Islet of Langerhans (tissue), 1 donor: ENCODE measurements around the gene DNAJB4.
"Not testable (repeated sequence)": the region's sequence is repeated elsewhere in the genome, so short reads cannot be mapped to it uniquely, and the experiment has no call there.

Experiments used
- FAIRE-seq: peaks from one replicate; lab custom pipeline; 2011; peaks lifted over from hg19 to GRCh38; lab: Jason Lieb, UNC

The DNAJB4 gene

DNA sequence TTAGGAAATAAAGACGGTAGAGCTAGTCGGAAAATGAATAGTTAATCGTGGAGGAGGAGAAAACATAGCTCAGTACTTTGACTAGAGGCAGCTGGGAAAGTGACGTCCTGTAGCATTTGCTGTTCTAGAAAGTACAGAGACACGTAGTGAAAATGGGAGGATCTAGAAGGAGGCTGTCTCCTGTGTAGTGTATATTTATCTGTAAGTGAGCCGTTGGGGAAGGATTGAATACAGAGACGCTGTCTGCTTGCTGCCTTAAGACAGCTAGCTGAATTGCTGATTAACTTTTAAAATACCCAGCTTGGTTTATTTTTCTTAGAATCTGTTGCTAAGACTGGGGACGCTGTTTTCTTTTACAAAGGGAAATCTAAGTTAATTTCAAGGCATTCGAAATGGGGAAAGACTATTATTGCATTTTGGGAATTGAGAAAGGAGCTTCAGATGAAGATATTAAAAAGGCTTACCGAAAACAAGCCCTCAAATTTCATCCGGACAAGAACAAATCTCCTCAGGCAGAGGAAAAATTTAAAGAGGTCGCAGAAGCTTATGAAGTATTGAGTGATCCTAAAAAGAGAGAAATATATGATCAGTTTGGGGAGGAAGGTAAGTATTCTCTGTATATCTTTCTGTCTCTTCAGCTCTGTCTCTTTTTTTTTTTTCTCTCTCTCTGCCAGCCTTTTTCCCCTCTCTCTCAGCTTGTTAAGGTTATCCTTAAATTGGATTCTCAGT is at the start of gene DNAJB4:
TSS of gene DNAJB4 (plus strand) at position 221 of the 729 bp plus-strand sequence. CDS start at position 393, 172 bp downstream.
- peak; percentile 96 for FAIRE-seq

DNA sequence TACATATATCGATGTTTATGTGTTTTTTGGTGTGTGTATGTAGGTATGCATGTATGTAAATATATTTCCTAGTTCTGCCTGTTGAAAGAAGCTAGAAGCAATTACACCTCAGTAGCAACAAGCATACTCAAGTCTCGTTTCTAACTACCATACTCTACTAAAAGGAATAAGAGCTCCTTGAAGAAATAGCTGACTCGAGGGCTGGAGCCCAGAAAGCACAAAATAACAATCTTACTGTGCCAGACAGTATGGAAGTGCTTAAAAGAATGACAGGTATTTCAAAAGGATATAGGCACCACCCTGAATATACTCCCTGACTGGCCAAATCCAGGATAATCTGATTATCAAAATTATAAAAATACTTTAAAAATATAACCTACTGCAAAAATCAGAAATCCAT is 49.0 kb upstream of the DNAJB4 start:
- FAIRE-seq, result no peak

DNA sequence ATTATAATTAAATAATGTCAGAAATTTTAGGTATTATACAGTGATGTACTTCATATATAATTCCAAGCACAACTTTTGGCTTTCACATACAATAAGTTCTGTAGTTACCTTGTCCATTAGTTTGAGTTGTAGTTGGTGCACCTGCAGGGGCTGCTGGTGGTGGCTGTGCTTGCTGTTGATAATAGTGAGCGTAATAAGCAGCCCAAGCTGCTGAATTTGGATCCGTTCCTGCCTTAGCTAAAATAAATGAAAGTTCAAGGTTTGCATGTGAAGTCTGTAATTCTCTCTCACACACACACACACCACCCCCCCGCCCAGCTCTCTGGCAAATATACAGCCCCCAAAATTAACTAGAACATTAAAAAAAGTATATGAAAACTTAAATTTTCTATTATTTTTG is 48.3 kb upstream of the DNAJB4 start:
- FAIRE-seq, result no peak

DNA sequence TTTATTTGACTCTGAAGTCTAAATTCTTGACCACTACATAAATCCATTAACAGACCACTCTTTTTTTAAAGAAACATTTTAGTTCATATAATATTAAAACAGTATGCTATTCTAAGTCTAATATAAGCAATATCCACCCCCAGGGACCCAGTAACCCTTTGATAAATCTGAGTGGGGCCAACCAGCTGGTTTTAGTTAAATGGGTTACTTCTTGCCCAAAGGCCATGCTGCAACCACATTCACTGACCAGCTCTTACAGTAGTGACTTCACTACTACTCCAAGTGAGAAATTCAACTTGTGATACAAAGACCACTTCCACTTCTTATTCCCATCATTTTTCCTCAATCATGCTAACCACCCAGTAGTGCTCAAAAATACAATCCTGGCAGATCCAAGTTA is 46.3 kb upstream of the DNAJB4 start:
- FAIRE-seq, result no peak

DNA sequence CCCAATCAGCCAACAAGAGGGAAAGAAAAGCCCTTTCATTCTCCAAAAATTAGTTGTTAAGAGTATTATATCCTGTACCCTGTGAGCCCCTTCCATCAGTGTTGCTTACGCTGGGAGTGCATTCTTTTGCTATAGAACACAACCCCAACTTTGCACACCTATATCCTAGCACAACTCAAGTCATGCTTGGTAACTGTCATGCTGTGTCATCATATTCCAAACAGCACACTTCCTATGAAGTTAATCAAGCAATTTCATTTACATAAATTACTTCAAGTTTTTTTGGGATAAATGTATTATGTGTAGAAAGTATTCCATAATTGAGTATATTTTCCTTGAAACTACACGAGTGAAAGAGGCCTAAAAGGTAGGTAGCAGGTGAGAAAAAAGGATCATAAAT is 45.9 kb upstream of the DNAJB4 start:
- FAIRE-seq, result no peak

DNA sequence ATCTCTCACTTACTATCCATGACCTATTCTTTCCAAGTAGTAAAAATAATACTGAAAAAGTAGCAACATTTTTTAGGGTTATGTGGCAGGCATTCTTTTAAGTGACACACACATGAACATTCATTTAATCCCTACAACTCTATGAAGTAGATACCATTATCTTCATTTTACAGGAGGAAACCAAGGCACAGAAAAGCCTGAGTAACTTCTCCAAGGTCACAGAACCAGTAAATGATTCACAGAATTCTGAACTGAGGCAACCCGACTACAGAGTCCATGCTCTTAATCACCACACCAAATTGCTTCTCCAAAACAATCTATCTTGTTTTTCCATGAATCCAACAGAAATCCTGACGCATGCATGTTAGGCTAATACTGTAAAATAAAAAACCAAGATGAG is 43.3 kb upstream of the DNAJB4 start:
- FAIRE-seq, result peak; percentile 92

DNA sequence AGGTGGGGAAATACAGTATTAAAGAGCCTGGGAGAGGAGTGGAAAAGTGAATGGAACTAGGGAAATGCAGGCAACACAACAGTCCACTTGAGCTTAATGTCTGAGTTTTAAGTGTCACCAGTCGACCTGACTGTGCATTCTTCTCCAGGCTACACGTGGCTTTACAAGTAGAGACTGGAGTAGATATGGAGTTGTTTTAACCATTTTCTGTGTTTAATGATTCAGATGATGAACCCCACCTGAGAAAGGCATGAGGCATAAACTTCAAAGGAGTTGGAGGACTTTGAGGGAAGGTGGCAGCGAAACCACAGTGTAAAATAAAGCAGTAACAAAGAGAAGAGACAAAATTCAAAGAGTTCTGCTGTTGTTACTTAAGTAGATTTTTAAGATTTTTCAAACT is 38.4 kb upstream of the DNAJB4 start:
- no peak for FAIRE-seq

DNA sequence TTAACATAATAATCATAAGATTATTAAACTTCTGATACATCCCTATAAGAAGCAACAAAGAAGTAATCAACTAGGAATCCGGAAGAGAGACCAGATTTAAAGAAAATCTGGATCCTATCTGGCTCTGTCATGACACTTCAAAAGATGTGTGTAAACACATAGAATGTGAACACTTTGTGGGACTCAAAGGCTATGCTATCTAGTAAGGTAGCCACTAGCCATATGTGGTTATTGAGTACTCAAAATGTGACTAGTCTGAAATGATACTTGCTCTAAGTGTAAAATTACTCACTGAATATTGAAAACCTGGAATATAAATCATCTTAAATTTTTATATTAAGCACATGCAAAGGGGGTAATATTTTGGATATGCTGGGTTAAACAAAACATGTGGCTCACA is 34.5 kb upstream of the DNAJB4 start:
- no peak for FAIRE-seq

DNA sequence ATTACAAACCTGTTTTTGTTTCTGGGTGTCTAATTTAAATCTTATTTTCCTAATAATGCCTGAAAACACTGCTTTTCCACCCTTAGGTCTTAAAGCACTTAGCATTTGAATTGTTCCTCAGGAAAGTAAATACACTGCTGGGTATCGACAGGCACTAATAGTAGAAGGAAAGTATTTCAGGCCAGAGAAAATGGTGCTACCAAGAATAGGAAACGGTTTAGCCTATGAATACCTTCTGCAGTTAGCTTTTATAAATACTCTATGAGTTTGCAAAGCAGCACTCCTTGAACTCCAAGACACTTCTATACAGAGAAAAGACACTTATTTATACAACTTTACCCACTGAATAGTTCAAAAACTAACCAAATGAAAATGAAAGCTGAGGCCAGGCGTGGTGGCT is 32.7 kb upstream of the DNAJB4 start:
- no peak for FAIRE-seq

DNA sequence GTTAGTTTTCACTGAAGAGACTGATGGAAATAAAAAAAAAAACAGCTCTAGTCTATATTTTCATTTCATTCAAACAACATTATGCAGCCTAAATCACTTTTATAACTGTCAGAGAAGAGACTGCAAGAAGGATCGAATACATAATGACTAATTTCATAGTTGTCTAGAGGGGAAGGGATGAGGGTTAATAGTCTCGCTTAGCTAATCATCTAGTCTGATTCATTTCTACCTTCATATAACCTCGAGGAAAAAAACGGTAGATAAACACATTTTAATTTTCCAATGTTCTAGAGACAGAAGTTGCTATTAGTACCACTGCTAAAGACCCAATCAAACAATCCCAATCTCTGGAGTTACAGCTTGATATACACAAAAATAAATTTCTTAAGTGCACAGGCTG is 29.4 kb upstream of the DNAJB4 start:
- no peak for FAIRE-seq

DNA sequence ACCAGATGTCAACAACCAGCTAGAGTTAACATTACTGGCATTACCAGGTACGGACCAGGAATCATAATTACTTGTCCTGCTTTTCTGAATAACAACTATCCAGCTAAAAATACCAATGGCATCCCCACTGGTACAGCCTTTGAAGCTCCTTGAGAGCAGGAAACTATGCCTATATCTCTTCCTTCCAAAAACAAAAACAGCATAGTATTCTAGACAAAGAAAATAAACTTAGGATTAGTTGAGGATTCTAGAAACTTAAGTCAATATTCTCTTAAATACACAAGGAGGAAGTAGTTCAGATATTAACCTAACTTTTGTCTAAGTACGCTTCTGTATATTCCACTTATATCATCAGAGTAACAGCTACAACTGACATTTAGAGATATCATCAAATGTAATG is 28.8 kb upstream of the DNAJB4 start:
- FAIRE-seq, result no peak

DNA sequence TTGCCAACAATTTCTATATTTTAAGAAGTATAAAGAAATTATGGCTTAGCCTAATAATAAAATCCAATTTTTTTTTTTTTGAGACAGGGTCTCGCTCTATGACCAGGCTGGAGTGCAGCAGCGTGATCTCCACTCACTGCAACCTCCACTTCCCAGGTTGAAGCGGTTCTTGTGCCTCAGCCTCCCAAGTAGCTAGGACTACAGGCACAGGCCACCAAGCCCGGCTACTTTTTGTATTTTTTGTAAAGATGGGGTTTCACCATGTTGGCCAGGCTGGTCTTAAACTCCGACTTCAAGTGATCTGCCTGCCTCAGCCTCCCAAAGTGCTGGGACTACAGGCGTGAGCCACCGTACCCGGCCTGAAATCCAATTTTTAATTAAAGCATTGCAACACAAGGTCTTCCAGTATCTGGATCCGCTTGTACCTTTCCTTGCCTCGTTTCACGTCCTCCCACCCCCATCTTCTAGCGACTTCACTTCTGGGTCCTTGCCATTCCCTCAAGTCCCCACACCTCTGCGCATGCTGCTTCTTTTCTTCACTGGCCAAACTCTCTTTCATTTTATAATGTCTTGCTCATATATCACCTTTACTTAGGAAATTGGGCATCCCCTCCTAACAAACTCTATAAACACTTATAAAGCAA is 28.2 kb upstream of the DNAJB4 start:
- FAIRE-seq, result no peak

DNA sequence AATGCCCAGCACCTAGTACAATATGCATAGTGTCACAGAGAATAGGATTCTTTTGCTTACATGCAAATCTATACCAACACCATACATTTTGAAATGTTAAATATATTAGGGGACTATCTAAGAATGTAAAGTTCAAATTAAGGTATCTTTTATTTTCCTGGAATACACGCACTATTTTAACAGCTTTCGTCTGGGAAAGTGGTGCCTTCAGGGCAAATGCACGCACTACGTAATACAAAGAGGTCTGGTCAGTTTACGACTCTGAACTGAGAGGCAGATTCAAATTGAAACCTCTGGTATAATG is 26.8 kb upstream of the DNAJB4 start:
- no peak for FAIRE-seq

DNA sequence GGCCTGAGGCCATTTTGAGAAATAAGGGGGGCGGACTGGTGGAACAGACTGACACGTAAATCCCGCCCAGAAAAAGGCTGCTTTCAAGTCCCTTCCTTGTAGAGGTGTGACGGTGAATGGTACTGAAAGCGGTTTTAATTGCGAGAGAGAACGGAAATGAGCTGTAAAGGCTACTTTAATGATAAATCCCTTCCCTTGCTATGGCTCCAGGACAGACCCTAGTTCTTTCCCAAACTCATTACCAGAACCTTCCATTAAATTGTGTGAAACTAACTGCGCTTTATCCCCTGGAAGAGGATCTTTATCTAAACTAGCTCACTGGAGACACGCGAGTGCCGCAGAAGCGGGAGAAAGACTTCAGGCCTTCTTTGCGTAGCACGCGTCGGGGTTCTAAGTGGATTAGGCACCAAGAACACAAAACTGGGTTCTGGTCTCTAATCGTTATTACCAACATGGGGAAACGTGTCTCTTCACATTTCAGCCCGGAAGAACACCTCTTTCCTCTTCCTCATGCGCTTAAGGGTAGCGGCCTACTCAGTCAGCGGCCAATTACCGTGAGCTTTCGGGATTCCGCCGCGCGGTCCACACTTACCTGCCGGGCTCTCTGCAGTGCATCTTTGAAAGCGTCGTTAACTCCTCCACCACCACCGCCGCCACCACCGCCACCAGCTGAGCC is 26.3 kb upstream of the DNAJB4 start:
- no peak for FAIRE-seq

DNA sequence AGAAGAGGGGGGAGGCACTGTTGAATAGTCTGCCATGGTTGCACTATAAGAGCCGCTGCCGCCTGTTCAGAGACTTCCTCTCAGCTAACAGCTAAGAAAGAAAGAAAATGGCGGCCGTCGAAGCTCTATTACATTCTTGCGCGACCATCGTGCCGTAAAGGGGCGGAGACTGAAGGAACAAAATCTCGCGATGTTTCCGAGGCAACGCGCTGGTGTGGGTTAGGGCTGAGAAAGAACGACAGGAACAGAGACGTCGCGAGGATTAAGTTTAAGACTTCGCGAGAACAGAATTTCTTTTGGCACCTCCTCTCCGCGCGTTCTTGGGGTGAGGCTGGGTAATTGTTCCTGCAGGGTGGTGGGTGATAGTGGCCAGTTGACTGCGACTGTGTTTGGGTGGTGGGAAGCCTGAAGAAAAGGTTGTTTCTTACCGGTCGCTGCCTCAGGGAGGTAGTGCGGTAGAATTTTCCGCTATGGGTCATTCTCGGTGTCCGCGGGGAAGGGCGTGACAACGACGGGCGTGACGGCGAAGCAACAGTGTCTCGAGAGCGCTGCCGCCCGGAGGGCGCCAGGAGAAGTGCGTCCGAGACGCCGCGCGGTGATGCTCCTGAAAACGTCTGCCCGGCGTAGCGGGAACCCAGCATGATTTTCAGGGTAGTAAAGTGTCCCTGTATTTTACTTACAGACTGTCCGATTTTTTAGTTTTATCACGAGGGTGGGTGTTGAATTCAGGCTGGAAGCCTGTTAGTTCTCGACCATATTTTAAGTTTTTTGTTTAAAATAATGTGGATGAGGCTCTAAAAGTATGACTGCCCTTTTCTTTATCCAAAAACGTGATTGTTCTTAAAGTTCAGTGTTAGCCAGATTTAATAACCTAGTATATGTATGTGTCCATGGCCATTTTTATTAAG is 25.5 kb upstream of the DNAJB4 start, which contains the start of gene FUBP1:
TSS of gene FUBP1 (minus strand) at position 104 of the 908 bp plus-strand sequence. CDS start at position 36, 68 bp downstream.
- FAIRE-seq, result no peak

DNA sequence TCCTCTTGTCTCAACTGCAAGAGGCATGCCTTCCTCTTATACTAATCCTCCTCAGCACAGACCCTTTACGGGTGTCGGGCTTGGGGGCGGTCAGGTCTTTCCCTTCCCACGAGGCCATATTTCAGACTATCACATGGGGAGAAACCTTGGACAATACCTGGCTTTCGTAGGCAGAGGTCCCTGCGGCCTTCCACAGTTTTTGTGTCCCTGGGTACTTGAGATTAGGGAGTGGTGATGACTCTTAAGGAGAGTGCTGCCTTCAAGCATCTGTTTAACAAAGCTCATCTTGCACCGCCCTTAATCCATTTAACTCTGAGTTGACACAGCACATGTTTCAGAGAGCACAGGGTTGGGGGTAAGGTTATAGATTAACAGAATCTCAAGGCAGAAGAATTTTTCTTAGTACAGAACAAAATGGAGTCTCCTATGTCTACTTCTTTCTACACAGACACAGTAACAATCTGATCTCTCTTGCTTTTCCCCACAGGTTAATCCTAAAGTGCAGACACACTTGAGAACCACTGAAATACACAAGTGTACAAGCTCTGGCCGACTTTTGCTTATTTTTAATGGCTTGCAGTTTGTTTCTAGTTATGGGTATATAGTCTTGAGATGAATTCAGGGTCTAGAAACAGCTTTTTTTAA is 21.3 kb upstream of the DNAJB4 start:
- not testable (repeated sequence) for FAIRE-seq

DNA sequence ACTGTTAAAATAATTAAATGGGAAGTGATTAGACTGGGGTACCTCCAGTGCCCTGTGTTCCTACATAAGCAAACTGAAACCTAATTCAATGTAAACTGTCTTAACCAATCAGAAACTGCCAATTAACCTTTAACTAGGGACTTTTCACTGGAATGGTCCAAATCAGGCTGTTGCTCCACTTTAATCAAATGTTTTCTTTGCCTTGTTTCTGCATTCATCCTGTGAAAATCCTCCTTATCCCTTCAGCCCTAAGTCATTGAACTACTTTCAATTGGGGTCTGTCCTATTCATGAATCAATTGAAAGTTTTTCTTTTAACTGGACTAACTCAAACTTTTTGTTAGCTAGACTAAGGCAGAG is 20.8 kb upstream of the DNAJB4 start:
- no peak for FAIRE-seq

DNA sequence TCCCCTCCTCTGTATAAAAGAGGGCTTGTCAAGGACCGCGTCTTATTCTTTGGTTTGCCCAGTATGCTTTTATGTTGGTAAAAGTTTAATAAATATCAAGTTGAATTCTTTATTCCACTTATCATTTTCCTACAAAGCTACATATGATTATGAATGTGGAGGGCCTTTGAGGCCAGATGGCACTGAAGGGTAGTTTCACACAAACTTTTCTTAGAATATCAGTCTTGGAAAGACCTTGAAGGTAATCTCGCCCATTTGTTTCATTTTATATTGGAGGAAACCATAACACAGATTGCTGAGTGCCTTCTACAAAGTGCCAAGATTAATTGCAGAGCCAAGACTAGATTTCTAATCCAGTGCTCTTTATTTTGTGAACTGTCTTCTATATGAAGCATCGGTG is 20.1 kb upstream of the DNAJB4 start:
- FAIRE-seq, result no peak

DNA sequence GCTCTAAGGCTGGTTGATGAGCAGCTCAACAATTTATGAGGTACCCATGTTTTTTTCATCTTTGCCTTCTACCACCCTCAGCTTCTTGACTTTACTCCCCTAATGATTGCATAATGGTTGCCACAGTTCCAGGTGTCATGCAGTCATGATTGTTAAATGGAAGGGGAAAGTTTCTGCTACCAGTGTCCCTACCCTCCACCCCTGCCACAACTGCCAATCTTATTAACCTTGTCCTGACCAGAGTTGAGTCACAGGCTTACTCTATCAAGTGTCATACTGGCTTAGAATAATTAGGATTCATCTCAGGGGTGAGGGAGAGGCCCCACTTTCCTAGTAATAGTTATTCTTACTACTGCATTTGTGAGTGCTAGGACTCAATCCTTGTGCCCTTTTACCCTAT is 17.9 kb upstream of the DNAJB4 start:
- no peak for FAIRE-seq

DNA sequence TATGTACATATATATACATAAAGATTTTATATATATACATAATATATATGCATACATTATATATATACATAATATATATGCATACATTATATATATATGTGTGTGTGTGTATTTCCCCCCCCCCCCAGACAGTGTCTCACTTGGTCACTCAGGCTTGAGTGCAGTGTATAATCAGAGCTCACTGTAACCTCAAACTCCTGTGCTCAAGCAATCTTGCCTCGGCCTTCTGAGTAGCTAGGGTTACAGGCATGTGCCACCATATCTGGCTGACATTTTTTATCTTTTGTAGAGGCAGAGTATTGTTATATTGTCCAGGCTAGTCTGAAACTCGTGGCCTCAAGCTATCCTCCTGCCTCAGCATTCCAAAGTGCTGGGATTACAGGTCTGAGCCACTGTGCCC is 16.8 kb upstream of the DNAJB4 start:
- no peak for FAIRE-seq

DNA sequence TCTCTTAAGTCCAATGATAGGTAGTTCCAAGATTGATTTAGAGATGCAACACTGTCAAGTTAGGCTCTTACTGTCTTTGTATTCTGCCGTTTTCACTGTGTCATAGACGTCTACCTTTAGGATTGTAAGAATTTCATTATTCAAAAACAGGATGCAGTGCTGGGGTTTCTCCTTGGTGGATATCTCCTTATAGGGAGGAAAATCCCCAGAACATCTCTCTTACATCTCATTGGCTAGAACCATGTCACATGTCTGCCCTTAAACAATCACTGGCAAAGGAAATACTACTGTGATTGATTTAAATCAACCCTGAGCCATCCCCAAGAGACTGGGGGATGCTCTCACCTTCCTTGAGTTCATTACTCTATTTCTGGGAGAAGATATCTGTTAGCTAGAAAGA is 15.0 kb upstream of the DNAJB4 start:
- FAIRE-seq, result no peak

DNA sequence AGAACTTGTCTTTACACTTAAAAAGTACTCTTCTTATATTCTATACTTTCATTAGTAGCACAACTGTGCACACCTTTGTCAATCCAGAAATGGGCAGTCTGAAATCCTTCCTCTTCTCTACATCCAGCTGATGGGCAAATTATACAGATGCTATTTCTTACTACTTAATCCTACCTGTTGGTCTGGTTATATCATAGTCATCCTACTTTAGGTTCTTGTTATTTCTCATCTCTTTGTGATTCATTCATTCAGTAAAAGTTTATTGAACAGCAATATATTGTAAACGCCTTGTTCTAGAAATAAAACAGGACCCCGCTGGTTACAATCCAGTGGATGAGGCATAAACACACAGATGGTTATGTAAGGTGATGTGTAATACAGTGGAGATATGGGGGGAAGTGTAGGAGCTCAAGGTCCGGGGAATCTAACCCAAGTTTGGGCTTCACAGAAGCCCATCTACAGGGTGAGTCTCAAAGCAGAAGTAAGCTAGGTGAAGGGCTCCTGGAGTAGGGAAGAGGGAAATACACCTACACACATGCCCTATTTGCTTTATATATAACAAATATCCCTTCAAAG is 14.0 kb upstream of the DNAJB4 start:
- no peak for FAIRE-seq
